Measurements from ENCODE around the gene CLCN4.

The CLCN4 gene

GRCh38 chrX:10120828-10121227, 35.9 kb upstream of the CLCN4 start:
- Histone ChIP-seq H3K27me3 (ENCODE audit: control insufficient read depth, insufficient read depth, low read length) (no peaks in the 10 kb centered on the region), H3K9ac (no peak overlapping the region)

GRCh38 chrX:10121787-10122186, 35.0 kb upstream of the CLCN4 start:
- Histone ChIP-seq H3K4me2 (ENCODE audit: low read length) (no peak overlapping the region), H3K27me3 (ENCODE audit: control insufficient read depth, insufficient read depth, low read length) (no peaks in the 10 kb centered on the region), H3K9ac (no peak overlapping the region), H3K4me1 (no peaks in the 10 kb centered on the region), H3K79me2 (no peaks in the 10 kb centered on the region), H2AFZ (no peak overlapping the region), H3K27ac (no peak overlapping the region), H3K4me3 (ENCODE audit: low read depth, low read length) (no peak overlapping the region), H3K36me3 (ENCODE audit: control insufficient read depth, insufficient read depth, low read length) (no peaks in the 10 kb centered on the region), H3K9me3 (ENCODE audit: control insufficient read depth, low read length) (no peaks in the 10 kb centered on the region)
- TF ChIP-seq, protein P1, sequence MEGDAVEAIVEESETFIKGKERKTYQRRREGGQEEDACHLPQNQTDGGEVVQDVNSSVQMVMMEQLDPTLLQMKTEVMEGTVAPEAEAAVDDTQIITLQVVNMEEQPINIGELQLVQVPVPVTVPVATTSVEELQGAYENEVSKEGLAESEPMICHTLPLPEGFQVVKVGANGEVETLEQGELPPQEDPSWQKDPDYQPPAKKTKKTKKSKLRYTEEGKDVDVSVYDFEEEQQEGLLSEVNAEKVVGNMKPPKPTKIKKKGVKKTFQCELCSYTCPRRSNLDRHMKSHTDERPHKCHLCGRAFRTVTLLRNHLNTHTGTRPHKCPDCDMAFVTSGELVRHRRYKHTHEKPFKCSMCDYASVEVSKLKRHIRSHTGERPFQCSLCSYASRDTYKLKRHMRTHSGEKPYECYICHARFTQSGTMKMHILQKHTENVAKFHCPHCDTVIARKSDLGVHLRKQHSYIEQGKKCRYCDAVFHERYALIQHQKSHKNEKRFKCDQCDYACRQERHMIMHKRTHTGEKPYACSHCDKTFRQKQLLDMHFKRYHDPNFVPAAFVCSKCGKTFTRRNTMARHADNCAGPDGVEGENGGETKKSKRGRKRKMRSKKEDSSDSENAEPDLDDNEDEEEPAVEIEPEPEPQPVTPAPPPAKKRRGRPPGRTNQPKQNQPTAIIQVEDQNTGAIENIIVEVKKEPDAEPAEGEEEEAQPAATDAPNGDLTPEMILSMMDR (IDR thresholded peaks at IDR 0.05) = no peak

More at GRCh38 chrX:10120828-10121227, 35.9 kb upstream of the CLCN4 start:
- H3K4me1 ChIP-seq = no peaks in the 10 kb centered on the region
- no peak overlapping the region for H3K4me2 ChIP-seq (ENCODE audit: low read length)
- H3K36me3 ChIP-seq (ENCODE audit: control insufficient read depth, insufficient read depth, low read length) = no peaks in the 10 kb centered on the region
- no peaks in the 10 kb centered on the region for H3K79me2 ChIP-seq
- H3K4me3 ChIP-seq (ENCODE audit: low read depth, low read length) = no peak overlapping the region
- TF ChIP-seq, protein P1 (IDR thresholded peaks at IDR 0.05) = no peak
- no peaks in the 10 kb centered on the region for H3K9me3 ChIP-seq (ENCODE audit: control insufficient read depth, low read length)
- H2AFZ ChIP-seq = no peak overlapping the region
- no peak overlapping the region for H3K27ac ChIP-seq

GRCh38 chrX:10124506-10125247, 32.1 kb upstream of the CLCN4 start:
- Histone ChIP-seq H3K9ac (no peak overlapping the region), H3K4me3 (ENCODE audit: low read depth, low read length) (no peak overlapping the region), H3K4me1 (no peaks in the 10 kb centered on the region), H3K79me2 (no peaks in the 10 kb centered on the region), H2AFZ (no peak overlapping the region), H3K27ac (no peak overlapping the region), H3K36me3 (ENCODE audit: control insufficient read depth, insufficient read depth, low read length) (no peaks in the 10 kb centered on the region), H3K27me3 (ENCODE audit: control insufficient read depth, insufficient read depth, low read length) (no peaks in the 10 kb centered on the region), H3K4me2 (ENCODE audit: low read length) (no peak overlapping the region), H3K9me3 (ENCODE audit: control insufficient read depth, low read length) (no peaks in the 10 kb centered on the region)
- TF ChIP-seq, protein P1 (IDR thresholded peaks at IDR 0.05) = no peak

DNA sequence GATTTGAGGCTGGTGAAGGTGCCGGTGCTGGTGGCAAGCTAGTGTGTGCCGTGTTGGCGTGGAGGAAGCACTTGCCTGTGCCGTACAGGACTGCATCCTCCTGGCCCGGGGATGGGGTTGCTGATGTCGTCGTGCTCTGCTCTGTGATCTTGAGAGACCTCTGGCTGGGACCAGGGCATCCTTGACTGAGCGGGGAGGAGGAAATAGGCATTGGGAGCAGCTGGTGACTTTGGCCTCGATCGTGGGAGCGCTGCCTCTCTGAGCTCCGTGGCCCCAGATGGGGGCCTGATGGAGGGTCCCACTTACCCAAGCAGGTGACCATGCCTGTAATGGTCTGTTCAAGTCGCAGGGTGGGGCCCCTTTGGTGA, 31.5 kb upstream of the CLCN4 start:
- no peaks in the 10 kb centered on the region for H3K79me2 ChIP-seq
- H3K9me3 ChIP-seq (ENCODE audit: control insufficient read depth, low read length) = no peaks in the 10 kb centered on the region
- no peaks in the 10 kb centered on the region for H3K36me3 ChIP-seq (ENCODE audit: control insufficient read depth, insufficient read depth, low read length)
- H3K4me3 ChIP-seq (ENCODE audit: low read depth, low read length) = no peak overlapping the region
- TF ChIP-seq, protein P1 (IDR thresholded peaks at IDR 0.05) = no peak
- H3K4me1 ChIP-seq = no peaks in the 10 kb centered on the region
- no peak overlapping the region for H2AFZ ChIP-seq
- no peak overlapping the region for H3K4me2 ChIP-seq (ENCODE audit: low read length)
- no peak overlapping the region for H3K9ac ChIP-seq
- H3K27me3 ChIP-seq (ENCODE audit: control insufficient read depth, insufficient read depth, low read length) = no peaks in the 10 kb centered on the region
- no peak overlapping the region for H3K27ac ChIP-seq

GRCh38 chrX:10126044-10126443, 30.7 kb upstream of the CLCN4 start:
- Histone ChIP-seq H3K36me3 (ENCODE audit: control insufficient read depth, insufficient read depth, low read length) (no peaks in the 10 kb centered on the region), H2AFZ (no peak overlapping the region), H3K4me3 (ENCODE audit: low read depth, low read length) (no peak overlapping the region), H3K9me3 (ENCODE audit: control insufficient read depth, low read length) (no peaks in the 10 kb centered on the region), H3K4me2 (ENCODE audit: low read length) (no peak overlapping the region), H3K4me1 (no peaks in the 10 kb centered on the region), H3K79me2 (no peaks in the 10 kb centered on the region), H3K27me3 (ENCODE audit: control insufficient read depth, insufficient read depth, low read length) (no peaks in the 10 kb centered on the region), H3K27ac (no peak overlapping the region), H3K9ac (no peak overlapping the region)
- TF ChIP-seq, protein P1 (IDR thresholded peaks at IDR 0.05) = no peak

Data from parathyroid adenoma (tissue), 2 donors.